ENCODE results near the gene CHMP1B.
"Not testable (repeated sequence)": the region's sequence is repeated elsewhere in the genome, so short reads cannot be mapped to it uniquely, and the experiment has no call there.

The CHMP1B gene

GRCh38 chr18:11871501-11871900 is 20.3 kb downstream of the CHMP1B start:
- no peak for DNase-seq (ENCODE audit: low read depth in 2 of 2)

DNA sequence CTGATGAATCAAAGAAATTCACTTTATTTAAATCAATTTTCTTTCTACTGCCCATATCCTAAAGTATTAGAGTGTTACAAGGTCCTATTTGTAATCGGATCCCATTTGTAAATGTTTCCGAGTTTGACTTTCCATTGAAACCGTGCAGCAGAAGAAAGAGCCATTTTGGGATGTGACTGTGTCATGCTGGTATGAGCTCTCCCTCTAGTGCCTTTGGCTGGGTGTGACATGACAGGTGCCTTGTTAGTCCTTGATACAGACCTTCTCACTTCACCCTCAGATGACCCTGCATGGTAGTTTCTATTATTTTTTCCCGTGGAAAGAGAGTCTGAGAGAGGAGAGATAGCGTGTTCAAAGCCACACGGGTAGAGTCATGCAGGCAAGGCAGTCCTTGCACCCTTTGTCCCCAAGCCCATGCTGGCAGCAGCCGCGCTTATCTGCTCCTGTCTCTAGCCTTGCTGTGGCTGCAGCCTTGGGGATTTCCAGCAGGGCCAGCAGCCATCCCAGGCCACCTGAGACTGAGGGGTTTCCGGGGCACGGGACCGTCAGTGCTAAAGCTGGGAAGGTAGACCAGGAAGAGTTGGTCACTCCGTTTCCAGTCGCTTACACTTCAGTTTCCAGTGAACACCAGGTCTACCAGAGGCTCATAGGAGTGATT is 21.4 kb downstream of the CHMP1B start:
- no peak for DNase-seq (ENCODE audit: low read depth in 2 of 2)

- DNase-seq (ENCODE audit: low read depth in 2 of 2) = no peak
Observed at GRCh38 chr18:11873670-11874340, 22.6 kb downstream of the CHMP1B start.

DNA sequence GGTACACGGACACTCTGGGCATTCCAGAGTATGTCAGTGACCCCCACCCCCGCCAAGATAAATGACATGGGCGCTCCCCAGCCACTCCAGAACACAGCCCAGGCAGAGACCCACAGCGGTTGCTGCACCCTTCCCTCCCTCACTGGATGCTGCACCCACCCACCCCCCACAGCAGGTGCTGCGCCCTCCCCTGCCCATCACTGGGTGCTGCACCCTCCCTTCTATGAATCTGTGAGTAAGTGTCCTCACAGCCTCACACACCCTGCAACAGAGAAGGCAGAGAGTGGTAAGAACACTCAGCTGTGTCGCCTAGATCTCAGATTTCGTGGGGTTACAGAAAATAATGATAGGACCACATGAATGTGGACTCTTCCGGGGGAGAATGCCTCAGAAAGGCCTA is 23.5 kb downstream of the CHMP1B start:
- DNase-seq (ENCODE audit: low read depth in 2 of 2) = no peak

DNA sequence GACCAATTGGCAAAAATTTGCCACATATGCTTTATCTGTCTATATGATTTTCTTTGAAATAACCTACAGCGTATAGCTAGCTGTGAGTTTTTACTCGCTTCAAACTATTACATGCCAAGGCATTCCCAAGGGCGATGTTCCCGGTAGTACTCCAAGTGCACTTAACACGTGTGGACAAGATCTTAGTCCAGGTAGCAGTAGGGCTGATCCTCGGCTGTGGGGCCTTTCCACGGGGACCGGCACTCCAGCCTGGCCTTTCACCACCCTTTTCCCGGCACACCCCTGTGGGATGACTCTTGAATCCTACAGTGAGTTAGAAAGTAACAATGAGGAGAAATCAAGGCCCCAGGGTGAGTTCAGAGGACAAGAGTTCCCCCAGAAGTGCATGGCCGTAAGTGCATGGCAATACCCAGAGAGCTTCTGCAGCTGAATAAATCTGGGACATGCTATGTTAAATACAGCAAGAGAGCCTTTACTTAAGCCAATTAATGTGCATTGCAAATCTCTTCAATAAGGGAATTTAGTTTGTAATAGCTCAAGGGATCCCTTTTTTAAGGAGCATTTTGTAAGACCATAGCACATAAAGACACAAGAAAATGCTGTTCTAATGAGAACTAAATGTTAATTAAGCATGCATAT is 26.4 kb downstream of the CHMP1B start:
- DNase-seq (ENCODE audit: low read depth in 2 of 2) = no peak

GRCh38 chr18:11880586-11881304 is 29.5 kb downstream of the CHMP1B start:
- DNase-seq (ENCODE audit: low read depth in 2 of 2) = no peak

DNA sequence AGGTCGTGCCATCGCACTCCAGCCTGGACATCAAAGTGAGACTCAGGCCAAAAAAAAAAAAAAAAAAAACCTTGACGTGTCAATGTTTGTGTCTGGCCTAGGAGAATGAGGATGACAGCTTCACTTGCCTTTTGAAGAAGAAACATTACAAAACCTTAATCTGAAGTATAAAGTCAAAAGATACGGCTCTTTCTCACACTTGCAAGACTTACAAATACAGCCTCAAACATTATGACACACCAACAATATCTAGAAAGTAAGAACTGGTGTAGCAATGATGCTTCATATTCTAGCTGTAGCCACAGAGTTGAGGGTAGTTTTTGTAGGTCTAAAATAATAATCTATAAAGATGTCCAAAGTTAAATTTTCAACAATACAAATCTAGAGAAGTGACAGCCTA is 31.4 kb downstream of the CHMP1B start:
- DNase-seq (ENCODE audit: low read depth in 2 of 2) = no peak

DNA sequence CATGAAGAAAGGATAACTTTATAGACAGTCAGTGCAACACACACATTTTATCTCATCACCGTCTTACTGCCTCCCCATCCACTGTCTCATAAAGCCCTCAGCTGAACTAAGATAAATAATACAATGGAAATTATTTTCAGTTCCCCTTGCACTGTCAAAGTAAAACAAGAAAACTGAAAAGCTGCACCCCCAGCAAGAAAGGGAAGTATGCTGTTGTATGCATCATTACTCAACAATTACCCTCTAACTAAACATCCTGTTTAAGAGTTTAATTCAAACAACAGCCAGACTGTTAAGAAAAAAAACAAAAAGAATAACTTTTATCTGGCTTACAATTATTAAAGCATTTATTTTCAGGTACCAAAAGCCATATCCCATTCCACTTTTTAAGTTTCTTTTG is 31.9 kb downstream of the CHMP1B start:
- DNase-seq (ENCODE audit: low read depth in 2 of 2) = no peak

DNA sequence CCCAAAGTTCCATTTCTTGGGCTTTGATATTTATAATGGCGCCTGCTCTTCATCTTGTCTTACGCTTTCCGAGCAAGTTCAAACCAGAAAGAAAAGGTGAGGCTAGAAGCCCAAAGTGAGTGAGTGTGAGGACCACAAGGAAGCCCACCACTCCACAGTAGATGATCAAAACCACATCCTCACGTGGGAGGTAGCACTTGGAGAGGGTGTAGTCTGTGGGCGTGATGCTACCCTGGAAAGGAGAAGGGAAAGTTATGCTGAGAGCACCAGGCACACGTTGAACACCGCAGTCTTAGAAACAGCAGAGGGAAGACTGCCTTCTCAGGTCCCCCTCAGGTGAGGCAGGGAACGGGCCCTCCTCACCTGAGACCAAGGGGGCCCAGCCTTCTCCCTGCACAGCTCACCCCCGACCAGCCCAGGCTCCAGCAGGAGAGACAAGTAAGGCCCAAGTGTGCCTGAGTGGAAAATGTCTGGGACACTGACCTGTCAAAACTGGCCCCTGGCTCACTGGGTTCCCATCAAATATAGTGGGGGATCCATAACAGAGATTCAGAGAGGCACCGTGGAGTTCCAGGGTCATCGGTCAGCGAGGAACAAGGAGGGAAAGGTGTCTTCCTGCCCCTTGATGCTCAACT is 33.3 kb downstream of the CHMP1B start:
- DNase-seq (ENCODE audit: low read depth in 2 of 2) = no peak

GRCh38 chr18:11885278-11885947 is 34.2 kb downstream of the CHMP1B start:
- no peak for DNase-seq (ENCODE audit: low read depth in 2 of 2)

DNA sequence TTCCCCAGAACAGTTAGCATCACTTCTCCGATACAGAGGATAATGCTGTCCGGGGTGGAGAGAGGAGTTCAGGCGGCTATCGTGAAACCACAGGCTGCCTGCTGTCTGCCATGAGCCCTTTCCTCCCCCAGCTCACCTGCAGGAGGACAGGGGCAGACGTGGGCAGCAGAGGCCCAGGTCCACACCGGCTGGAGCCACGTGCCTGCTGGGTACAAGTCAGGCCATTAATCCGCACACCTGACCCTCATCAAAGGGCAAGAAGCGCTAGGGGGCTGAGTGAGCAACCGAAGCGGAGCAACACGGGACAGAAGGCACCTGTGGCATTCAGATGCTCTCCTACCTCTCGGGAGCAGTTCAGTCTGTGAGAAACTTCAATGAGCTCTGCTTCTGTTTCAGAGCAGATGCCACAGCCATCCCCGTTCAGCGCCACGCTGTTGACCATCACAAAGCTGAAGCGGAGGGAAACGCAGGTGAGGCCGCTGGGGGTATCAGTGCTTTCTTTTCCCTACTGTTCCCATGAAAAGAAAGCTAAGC is 35.4 kb downstream of the CHMP1B start:
- no peak for DNase-seq (ENCODE audit: low read depth in 2 of 2)

- no peak for DNase-seq (ENCODE audit: low read depth in 2 of 2)
Observed at GRCh38 chr18:11887328-11888128, 36.3 kb downstream of the CHMP1B start.

GRCh38 chr18:11888726-11889125 is 37.5 kb downstream of the CHMP1B start:
- no peak for DNase-seq (ENCODE audit: low read depth in 2 of 2)

GRCh38 chr18:11889284-11889683 is 38.1 kb downstream of the CHMP1B start:
- DNase-seq (ENCODE audit: low read depth in 2 of 2) = no peak

DNA sequence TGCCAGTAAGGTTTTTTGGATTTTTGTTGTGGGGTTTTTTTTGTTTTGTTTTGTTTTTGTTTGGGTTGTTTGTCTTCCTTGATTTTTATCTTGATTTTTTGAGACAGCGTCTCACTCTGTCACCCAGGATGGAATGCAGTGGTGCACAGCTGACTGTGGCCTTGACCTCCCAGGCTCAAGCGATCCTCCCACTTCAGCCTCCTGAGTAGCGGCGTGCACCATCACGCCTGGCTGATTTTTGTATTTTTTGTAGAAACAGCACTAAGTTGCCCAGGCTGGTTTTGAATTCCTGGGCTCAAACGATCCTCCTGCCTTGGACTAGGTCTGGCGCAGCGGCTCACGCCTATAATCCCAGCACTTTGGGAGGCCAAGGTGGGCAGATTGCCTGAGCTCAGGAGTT is 40.5 kb downstream of the CHMP1B start:
- no peak for DNase-seq (ENCODE audit: low read depth in 2 of 2)

DNA sequence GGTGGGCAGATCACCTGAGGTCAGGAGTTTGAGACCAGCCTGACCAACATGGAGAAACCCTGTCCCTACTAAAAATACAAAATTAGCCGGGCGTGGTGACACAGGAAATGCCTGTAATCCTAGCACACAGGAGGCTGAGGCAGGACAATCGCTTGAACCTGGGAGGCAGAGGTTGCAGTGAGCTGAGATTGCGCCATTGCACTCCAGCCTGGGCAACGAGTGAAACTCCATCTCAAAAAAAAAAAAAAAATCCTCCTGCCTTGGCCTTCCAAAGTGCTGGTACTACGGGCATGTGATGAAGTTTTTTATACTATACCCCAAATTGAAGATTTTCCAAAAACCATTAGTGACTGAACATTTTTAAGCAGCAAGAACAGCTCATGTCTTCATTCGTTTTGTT is 41.2 kb downstream of the CHMP1B start:
- not testable (repeated sequence) for DNase-seq (ENCODE audit: low read depth in 2 of 2)

GRCh38 chr18:11897781-11898180 is 46.6 kb downstream of the CHMP1B start:
- DNase-seq (ENCODE audit: low read depth in 2 of 2) = no peak

DNA sequence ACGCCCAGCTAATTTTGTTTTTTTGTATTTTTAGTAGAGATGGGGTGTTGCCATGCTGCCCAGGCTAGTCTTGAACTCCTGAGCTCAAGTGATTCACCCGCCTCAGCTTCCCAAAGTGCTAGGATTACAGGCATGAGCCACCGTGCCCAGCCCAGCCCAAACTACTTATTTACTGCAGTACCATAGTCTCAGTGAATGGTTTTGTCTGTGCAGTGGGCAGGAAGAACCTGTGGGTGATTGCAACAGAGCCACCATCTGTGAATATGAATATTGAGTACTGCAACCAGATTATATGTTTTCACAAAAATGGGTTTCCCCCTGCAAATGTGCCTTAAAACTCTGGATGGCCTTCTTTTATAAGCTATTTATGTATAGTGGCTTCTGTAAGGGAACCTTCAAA is 47.9 kb downstream of the CHMP1B start:
- no peak for DNase-seq (ENCODE audit: low read depth in 2 of 2)

- no peak for DNase-seq (ENCODE audit: low read depth in 2 of 2)
Observed at GRCh38 chr18:11901826-11902438, 50.7 kb downstream of the CHMP1B start.
